ENCODE data around the gene IARS2.

DNA sequence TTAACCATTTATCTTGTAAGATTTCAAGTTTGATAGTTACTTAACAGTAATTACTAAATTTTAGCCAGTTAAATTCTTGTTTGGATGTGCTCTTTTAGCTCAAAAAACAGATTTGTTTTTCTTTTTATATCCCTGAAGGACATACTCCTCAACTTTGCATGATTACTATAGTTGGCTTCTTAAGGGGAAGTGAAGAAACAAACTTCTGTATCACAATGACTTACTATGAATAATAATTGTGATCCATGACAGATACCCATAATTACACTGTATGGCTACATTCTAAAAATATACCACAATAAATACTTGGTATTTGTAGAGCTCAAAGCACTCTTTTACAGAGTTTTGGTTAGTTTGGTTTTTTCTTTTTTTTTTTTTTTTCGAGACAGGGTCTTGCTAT lies 55.8 kb downstream of the IARS2 start:
- TF ChIP-seq, protein P1, sequence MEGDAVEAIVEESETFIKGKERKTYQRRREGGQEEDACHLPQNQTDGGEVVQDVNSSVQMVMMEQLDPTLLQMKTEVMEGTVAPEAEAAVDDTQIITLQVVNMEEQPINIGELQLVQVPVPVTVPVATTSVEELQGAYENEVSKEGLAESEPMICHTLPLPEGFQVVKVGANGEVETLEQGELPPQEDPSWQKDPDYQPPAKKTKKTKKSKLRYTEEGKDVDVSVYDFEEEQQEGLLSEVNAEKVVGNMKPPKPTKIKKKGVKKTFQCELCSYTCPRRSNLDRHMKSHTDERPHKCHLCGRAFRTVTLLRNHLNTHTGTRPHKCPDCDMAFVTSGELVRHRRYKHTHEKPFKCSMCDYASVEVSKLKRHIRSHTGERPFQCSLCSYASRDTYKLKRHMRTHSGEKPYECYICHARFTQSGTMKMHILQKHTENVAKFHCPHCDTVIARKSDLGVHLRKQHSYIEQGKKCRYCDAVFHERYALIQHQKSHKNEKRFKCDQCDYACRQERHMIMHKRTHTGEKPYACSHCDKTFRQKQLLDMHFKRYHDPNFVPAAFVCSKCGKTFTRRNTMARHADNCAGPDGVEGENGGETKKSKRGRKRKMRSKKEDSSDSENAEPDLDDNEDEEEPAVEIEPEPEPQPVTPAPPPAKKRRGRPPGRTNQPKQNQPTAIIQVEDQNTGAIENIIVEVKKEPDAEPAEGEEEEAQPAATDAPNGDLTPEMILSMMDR (IDR thresholded peaks at IDR 0.05; ENCODE audit: poor library complexity, severe bottlenecking) = no peak
- TF ChIP-seq, protein P2, sequence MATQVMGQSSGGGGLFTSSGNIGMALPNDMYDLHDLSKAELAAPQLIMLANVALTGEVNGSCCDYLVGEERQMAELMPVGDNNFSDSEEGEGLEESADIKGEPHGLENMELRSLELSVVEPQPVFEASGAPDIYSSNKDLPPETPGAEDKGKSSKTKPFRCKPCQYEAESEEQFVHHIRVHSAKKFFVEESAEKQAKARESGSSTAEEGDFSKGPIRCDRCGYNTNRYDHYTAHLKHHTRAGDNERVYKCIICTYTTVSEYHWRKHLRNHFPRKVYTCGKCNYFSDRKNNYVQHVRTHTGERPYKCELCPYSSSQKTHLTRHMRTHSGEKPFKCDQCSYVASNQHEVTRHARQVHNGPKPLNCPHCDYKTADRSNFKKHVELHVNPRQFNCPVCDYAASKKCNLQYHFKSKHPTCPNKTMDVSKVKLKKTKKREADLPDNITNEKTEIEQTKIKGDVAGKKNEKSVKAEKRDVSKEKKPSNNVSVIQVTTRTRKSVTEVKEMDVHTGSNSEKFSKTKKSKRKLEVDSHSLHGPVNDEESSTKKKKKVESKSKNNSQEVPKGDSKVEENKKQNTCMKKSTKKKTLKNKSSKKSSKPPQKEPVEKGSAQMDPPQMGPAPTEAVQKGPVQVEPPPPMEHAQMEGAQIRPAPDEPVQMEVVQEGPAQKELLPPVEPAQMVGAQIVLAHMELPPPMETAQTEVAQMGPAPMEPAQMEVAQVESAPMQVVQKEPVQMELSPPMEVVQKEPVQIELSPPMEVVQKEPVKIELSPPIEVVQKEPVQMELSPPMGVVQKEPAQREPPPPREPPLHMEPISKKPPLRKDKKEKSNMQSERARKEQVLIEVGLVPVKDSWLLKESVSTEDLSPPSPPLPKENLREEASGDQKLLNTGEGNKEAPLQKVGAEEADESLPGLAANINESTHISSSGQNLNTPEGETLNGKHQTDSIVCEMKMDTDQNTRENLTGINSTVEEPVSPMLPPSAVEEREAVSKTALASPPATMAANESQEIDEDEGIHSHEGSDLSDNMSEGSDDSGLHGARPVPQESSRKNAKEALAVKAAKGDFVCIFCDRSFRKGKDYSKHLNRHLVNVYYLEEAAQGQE (IDR thresholded peaks at IDR 0.05; ENCODE audit: borderline replicate concordance) = no peak
- TF ChIP-seq RAD21 (conservative IDR thresholded peaks at IDR 0.05) (no peak), SMC3 (conservative IDR thresholded peaks at IDR 0.05; ENCODE audit: poor library complexity) (no peak)
